ENCODE data around the gene OBI1.

DNA sequence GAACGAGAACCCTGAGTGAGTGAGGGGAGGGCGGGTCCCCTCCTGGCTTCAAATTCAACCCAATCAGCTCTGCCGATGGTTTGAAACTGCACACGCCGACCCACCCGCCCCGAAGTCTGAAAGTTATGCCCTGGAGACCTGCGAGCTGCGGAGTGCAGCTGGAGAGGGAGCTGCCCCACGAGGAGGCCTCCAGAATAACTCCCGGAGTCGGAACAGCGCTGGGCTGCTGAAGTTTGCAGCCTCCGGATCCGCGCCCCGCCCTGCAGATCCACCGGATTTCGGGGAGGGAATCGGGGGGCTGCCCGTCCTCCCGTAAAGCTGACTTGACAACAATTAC is 62.6 kb downstream of the OBI1 start:
- no peak for TF ChIP-seq CTCF (IDR thresholded peaks at IDR 0.05)
- TF ChIP-seq POLR2A (IDR thresholded peaks at IDR 0.05) = no peak
